Posterior cingulate gyrus (tissue), 11 donors: Measurements from ENCODE around the gene DOCK4.
"Not testable (repeated sequence)": the region's sequence is repeated elsewhere in the genome, so short reads cannot be mapped to it uniquely, and the experiment has no call there.

Experiments
- DNase-seq, 10 donors: peaks; one replicate each; pipeline versions ENCODE4 v3.0.0 to v3.0.0-alpha.2; 2020 to 2021; ENCODE audit warnings: mixed read lengths in 3 of 10
- intact Hi-C: fragments of 100-400 bp; cut with DNase I; formaldehyde crosslinking; loops from one replicate; pipeline ENCODE4 v1.15.1; 2023

DOCK4 gene

DNA sequence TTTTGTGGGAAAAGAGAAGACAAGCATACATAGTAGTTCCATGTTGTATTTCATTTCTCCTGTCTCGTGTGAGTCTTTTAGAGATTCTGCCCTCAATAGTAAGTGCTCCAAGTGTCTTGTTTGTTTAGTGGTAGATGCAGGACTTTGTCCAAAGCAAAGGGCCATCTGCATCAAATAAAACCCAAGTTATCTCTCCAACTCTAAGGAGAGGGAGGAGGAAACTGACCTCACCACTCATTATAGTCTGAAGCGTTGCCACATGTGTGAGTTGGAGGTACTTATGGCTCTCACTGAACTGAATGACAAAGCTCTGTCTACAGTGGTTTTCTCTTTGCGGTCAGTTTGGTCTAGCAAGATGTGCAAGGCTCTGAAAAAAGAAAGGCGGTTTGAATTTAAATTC, 272.6 kb downstream of the DOCK4 start:
- no peak for DNase-seq
- intact Hi-C loops, result no loop called here

DNA sequence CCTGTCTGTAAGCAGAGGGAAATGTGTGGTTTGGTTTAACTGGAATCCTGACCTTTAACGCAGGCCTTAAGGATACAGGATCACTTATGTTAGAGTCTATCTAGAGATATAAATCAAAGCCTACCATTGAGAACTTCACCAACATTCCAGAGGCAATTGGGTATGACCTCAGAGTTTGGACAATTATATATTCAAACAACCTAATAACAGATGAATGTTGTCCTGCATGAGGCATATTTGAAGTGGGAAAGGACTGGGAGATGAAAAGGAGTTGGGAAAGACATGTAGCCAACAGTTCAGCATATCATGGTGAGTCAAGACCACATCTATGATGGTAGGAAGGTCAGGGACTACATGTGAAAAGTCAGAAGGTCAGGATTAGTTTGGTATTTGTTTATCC, 274.2 kb downstream of the DOCK4 start:
- intact Hi-C loops, result no loop called here
- no peak for DNase-seq

DNA sequence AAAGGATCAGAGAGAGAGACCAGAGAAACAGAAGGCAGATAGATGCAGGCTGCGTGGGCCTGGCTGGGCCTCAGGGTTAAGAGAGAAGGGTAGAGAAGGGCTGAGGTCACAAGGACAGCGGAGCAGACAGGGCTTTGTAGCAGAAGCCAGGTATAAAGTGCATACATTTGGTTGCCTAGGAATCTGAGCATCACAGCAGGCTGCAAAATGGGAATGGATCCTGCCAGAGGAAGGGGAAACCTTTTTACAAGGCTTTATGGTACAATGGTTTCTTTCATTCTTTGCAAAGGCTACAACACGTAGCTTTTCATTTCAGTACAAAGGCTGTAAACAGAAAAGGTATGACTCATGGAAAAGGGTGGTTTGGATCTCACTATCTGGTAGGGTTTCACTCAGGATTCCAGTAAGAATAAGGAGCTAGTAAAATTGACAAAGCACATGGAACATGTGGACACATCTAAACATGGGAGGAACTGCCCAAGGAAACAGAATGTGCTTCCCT, 275.1 kb downstream of the DOCK4 start:
- no peak for DNase-seq
- intact Hi-C loops, result no loop called here

DNA sequence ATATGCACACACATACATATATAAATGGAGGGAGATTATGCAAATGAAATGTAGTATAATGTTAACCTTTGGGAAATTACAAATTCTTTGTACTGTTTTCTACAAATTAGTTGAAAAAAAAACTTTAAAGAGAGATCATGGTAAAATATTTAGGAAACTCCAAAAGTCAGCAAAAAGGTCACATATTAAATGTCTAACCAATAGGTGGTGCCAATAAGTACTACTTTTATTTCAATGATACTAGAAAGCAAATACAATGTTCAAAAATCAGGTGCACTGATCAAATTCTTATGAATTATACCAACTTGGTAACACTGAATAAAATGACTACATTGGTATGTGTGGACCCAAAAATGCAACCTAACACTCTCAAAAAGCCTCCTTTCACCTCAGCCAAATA, 276.9 kb downstream of the DOCK4 start:
- intact Hi-C loops, result no loop called here

DNA sequence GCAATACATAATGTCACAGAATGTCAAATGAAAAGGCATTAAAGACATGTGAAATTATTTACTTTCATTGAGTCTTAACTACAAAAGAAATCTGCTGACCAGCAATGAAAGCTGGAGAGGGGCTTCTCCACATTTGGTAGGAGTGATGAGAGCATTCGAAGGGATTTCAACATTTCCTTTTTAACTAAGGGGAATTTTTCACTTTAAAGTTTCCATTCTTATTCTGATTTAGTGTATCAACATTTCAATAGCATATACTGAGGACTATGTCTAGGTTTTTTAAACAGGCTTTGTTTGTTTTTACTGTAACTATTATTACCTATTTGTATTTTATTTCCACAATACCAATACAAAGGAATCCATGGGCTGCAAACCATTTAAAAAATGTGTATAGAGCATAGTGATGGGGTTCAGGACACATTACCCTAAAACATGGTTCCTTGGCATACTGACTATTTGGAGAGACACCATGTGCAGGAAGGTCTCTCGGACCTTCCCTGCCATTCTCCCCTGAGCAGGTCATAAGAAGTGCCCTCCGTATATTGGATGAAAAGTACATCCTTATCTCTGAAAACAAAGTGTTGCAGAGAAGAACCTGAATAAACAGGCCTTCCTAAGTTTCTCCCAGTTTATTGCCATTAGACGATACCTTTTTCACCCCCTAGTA, 278.7 kb downstream of the DOCK4 start:
- no peak for DNase-seq
- intact Hi-C loops, result no loop called here

More for the DNA sequence above, 276.9 kb downstream of the DOCK4 start:
- DNase-seq, result no peak

DNA sequence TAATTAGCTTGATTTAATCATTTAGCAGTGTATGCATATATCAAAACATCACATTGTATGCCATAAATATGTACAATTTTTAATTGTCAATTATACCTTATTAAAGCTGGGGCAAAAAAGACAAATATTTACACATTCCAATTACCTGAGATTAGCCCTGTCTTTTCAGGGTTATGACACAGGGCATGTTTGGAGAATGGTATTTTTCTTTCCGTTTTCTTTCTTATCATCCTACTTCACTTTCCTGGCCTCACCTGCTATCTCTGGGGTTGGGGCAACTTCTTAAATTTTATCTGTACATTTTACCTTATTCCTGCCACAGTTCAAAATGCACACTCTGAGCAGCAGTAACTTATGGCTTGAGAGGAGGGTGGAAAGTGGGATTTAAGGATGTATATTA, 285.9 kb downstream of the DOCK4 start:
- intact Hi-C loops, result no loop called here
- no peak for DNase-seq

DNA sequence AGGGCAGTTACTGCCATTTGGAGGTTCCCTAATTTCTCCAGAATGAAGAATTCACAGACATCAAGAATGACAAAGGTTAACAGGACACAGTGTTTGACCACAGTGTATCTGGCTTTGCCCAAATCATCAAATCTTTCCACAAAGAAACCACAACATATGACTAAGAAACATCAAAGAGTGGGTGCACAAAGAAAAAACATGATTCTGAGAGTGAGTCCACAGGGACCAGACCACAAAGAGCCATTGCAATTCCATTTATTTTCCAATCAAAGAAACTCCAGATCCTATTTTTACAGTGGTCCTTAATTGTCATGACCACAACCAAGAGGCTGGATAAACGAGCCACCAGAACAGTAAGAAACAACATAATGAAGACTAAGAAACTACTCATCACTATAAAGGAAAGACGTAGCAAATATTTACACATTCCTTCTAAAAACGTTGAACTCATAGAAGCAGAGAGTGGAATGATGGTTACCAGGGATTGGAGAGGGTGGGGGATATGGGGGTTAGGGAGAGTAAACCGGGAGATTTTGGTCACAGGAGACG, 286.5 kb downstream of the DOCK4 start:
- no peak for DNase-seq
- intact Hi-C loops, result no loop called here

DNA sequence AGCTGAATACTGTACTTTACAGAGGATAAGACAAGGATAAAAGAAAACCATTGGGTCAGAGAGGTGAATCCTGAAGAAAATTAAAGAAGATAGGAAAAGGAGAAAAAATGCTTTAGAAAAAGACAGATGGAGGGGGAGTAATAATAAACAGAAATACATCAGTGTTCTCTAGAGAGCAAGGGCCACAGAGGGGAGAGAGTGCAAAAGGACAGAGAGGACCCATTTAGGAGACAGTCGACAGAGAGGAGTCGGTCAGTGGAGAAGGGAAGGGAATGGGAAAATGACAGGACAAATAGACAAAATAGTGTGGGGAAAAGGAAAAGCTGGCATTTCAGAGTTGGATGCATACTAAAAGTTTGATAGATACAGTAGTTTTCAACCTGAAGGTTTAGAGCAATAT, 287.0 kb downstream of the DOCK4 start:
- intact Hi-C loops, result no loop called here
- no peak for DNase-seq

DNA sequence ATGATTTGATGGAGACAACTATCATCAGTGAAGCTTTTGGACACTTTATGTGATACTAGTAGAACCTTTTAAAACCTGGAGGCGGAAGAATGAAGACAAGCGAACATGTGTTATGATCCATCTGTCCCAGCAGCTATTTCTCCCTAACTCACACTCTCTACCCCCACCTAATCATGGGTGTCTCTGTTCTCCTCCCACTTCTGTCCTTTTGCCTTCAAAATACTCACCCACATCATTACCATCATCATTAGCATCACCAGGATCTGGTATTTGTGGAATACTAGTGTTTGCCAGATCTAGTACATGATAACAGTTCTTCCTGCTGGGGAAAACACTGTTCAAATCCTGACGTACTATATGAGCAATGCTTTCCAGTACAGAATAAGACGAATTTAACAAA, 287.7 kb downstream of the DOCK4 start:
- intact Hi-C loops, result no loop called here
- DNase-seq, result no peak

DNA sequence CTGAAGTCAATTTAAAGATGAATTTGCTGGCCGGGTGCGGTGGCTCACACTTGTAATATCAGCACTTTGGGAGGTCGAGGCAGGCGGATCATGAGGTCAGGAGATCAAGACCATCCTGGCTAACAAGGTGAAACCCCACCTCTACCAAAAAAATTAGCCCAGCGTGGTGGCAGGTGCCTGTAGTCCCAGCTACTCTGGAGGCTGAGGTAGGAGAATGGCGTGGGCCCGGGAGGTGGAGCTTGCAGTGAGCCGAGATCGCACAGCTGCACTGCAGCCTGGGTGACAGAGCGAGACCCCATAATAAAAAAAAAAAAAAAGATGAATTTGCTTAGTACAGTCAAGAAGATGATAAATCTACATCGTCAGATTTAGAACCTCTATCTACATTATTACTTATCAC, 288.8 kb downstream of the DOCK4 start:
- peak in 1 of 10 donors; percentile 75 for DNase-seq
- intact Hi-C loops, result not testable (repeated sequence)

DNA sequence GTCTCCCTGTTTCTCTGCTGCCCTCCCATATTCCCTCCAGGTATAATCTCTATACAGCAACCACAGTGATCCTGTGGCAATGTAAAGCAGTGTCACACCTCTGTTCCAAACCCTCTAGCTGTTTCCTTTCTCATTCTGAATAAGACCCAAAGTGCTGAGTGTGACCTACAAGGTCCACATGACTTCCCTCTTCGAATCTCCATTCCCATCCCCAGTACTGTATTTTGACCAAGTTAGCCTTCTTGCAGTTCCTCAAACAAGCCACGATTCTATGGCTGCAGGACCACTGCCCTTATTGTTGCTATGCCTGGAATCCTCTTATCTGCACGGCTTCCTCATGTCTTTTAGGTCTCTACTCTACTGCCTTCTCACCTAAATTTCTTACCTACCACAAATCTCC, 291.9 kb downstream of the DOCK4 start:
- intact Hi-C loops, result no loop called here
- no peak for DNase-seq

DNA sequence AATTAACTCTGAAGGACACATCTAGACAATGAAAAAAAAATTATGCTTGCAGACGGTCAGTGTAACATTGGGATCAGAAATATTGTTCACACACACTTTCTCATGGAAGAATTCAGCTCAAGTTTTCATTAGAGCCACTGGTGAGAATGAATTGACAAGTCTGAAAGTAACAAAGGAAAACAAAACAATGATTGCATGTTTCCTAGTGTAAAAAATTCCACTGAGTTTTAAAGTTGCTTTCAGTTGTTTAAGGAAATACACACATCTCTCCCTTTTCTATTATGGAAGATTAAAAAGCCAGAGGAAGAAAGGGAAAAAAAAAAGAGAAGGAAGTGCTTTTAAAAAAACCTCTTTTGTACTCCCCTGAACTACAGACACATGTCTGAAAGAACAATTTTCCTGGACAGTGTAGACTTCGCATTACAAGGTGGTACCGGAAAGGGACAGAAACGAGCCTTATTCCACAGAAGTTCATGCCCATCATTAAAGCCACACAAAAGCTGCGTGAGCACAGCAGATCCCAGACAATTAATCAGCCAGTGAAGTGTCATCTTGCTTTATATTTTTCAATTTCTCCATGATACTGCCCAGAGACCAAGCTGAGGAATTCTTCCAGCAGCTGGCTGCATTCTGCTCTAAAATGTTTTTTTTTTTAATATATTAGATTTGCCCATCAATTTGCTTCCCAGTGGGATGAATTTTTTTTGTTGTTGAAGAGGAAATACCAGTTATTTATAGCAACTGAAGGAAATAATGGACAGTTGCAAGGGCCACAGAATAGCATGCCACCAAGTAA, 294.8 kb downstream of the DOCK4 start:
- no peak for DNase-seq
- intact Hi-C loops, result no loop called here

DNA sequence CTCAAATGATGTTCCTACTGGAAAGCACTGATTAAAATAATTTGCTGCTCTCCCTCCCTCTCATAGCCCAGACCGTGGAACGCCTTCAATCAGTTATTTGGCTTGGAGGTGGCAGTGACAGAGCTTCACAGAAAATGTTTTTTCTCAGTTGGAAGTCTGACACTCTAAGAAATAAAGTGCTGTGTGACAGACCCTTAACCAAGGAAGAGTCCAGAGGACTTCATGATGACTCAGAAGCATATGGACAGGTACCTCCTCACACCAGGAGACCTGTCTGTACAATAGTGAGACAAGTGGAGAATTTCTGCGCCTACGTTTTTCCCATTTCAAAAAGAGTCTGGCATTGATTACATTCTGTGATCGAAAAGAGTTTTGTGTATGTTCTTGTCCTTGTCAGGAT, 295.5 kb downstream of the DOCK4 start:
- intact Hi-C loops, result no loop called here
- no peak for DNase-seq

DNA sequence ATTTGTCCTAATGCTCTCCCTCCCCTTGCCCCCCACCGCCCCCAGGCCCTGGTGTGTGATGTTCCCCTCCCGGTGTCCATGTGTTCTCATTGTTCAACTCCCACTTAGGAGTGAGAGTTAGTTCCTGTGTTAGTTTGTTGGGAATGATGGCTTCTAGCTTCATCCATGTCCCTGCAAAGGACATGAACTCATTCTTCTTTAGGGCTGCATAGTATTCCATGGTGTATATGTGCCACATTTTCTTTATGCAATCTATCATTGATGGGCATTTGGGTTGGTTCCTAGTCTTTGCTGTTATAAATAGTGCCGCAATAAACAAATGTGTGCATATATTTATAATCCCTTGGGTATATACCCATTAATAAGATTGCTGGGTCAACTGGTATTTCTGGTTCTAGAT, 297.5 kb downstream of the DOCK4 start:
- intact Hi-C loops, DNase-seq: not testable (repeated sequence)

DNA sequence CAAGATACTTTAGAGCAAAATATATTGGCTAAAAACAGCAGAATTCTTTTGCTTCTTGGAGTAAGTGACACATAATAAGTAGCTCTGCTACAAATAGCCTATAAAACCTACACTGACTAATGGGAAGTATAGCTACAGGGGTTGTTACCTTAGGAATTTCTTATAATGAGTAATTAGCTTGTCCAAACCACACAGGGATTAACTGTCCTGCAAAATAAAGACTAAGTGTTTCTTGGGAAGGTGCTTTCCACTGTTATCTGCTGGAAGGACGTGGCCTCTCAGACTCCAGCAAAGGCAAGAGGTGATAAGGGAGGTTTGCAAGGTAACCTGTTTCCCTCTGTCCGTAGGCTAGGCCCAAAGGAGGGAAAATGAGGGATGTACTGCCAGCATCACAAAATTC, 302.4 kb downstream of the DOCK4 start:
- no peak for DNase-seq
- intact Hi-C loops, result no loop called here

DNA sequence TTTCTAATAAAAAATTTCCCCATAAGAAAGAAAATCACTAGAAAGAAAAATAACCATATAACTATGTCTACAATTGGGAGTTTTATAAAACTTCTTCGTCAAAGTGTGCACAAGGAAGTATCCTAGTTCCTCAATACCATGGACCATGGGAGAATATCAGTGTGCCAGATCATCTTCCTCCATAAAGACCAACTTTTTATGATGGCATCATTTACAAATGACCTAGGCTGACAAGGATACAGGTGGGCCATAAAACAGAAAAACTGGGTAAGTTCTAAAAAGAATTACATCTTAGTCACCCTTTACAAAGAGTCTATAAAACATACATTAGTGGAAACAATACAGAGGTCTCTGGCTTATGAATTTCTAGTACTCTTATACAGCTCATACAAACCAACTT, 303.2 kb downstream of the DOCK4 start:
- intact Hi-C loops, result no loop called here
- DNase-seq, result no peak

DNA sequence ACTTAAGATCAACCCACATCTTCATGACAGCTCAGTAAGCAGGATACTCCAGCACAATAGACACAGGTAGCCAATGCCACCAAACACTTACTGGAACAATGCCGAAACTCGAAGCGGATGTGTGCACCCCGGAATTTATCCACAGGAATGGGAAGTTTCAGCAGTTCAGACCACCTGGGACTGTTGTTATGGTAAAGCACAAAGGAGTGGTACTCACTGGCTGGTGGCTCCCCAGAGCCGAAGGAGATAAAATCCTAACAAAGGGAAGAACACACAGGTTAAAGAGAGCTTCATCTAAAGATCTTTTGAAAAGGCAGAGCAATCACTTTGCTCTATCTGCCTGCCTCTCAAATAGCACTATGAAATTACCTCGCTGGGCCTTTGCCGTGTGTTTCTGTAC, 305.9 kb downstream of the DOCK4 start:
- DNase-seq, result no peak
- intact Hi-C loops, result no loop called here

DNA sequence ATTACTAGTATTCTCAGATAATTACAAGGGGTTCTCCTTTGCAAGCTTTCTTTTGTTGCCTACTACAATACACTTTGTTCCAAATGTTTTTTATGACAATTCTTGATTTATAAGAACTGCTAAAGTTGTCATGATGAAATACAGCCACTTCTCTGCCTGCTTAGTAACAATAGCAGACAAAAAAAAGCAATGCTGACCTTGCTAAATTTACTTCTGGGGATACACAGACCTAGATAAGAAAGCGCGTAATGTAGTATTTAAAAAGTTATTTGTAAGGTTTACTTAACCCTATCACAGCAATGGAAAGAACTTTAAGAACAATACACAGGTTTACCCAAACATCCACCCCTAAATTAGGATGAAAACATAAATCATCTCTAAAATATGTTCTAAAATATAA, 311.1 kb downstream of the DOCK4 start:
- intact Hi-C loops, result no loop called here

DNA sequence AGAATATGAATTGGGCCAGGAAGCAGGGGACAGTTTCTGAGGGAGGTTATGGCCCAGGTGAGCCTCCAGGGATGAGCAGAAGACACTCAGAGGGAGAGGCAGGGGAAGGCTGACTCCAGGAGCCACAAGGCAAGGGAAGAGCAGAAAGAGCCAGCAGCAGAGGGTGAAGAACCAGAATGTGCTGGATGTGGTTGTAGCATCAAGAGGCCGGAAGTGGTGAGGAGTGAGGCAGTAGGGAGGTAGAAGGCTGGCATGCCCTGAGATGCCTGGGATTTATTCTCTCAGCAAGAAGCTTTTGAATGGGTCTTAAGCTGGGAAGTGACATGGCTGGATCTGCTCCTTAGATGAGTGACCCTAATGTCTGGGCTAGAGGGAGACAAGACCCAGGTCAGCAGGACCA, 311.7 kb downstream of the DOCK4 start:
- intact Hi-C loops, result no loop called here
- no peak for DNase-seq

More for the DNA sequence above, 311.1 kb downstream of the DOCK4 start:
- DNase-seq, result no peak

DNA sequence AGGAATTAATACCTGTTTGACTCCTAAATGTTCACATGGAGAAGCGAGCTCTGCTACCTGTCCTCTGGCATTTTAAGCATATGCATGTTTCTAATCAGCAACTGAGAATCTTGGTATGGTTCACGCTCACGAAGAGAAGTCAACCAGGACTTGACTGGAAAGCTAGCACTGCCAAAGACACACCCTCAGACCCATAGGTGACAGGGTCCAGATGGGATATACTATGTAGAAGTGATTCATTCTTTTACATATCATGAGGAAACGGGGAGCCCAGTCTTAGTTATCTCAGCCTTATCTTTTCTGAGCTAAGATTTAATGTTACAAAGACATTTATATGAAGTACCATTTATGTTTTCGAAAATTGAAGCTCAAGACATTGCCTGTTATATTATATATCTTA, 313.0 kb downstream of the DOCK4 start:
- no peak for DNase-seq
- intact Hi-C loops, result no loop called here

DNA sequence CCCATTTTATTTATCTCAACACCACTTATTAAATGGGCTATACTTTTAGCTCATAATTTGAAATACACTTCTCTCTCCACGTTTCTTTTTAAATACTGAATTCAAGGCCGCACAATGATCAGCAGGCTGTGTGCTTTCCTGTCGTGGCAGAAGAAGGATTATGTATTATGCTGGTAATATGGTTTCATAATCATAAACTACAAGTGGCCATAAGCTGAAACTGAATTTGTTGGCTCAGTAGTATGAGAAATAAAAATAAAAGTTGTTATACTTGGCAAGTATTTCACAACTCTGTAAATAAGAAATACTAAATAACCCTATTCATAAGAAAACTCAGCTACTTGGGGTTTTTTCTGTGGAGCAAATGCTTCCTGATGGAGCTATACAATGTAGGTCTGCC, 313.6 kb downstream of the DOCK4 start:
- intact Hi-C loops, result no loop called here
- no peak for DNase-seq

DNA sequence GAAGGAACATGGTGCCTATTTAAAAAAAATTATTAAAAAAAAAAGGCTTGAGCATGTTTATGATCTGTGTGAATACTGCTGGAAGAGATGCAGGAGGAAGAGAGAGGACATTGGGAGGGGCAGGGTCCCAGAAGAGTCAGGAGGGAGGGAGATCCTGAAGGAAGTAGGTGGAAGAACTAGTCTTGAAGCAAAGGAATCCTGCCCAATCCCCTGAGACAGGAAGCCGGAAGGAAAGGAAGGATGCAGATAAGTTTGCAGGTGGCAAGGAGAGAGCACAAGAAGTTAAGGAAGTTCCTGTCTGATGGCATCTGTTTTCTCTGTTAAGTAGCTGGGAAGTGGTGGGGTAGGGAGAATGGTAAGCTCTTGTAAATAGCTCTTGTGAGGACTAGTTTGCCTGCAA, 318.5 kb downstream of the DOCK4 start:
- no peak for DNase-seq
- intact Hi-C loops, result no loop called here
